Myocyte (in vitro differentiated cells): ENCODE measurements around the gene OAT. TPM values are rescaled to one million over a fixed set of nuclear protein-coding genes. Genes with fewer than 3 reads are reported as not detected.

Experiments used
- DNase-seq: peaks from one replicate; pipeline ENCODE4 v3.0.0-alpha.2; 2012; ENCODE audit warnings: low read depth
- total RNA-seq: library from RNA; depleted of rRNA; stranded (reverse); fragments of >200 nt; gene quantifications from 2 replicates; pipeline ENCODE4 v1.2.3, GENCODE V29; 2014

OAT gene
- total RNA-seq, 1 donor from 2014 or later, result 72.4 TPM

DNA sequence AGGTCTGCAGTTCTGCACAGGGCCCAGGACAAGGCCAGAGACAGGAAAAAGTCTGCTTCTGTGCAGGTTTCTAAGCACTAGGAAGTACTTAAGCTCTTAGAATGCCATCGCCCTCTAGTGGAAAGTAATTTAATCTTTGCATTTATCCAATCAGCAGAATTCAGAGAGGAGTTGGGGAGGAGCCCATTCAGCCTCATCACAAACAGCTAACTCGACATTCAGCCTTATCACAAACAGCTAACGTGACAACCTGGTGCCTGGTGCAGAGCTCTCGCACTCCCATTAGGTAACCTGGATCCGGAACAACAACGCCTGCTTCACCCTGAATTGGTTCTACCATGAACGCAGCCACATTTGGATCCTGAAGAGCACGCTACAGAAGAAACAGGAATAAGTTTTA lies 15.2 kb downstream of the OAT start:
- DNase-seq, result peak; percentile 85

DNA sequence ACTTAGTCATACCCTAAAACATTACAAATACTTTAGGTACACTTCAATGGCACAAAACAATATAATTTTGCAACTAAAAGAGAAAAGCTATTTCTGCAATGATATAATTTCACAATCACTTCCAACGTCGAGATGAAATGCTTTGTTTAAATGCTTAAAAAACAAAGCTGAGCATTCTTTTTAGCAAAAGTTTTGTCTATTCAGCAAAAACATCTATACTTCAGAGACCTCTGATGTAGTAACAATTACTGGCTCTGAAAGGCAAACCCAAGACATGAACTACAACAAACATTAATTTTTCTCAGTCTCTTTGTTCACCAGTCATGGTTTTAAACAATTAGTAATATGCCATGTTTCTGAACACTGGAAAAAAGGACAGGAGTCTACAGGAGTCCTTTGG lies 16.4 kb downstream of the OAT start:
- no peak for DNase-seq

DNA sequence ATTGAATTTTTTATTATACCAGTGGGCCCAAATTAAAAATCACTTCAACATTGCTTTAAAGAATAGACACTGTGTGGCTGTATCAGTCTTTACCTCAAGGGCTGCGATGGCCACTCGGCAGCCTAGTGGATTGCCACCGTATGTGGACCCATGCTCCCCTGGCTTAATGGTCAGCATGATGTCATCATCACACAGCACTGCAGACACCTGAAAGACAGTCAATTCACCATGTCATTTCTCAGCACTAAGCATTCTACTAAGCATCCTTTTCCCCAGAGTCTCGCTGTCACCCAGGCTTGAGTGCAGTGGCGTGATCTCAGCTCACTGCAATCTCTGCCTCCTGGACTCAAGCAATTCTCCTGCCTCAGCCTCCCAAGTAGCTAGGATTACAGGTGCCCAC lies 17.1 kb downstream of the OAT start:
- DNase-seq, result no peak

DNA sequence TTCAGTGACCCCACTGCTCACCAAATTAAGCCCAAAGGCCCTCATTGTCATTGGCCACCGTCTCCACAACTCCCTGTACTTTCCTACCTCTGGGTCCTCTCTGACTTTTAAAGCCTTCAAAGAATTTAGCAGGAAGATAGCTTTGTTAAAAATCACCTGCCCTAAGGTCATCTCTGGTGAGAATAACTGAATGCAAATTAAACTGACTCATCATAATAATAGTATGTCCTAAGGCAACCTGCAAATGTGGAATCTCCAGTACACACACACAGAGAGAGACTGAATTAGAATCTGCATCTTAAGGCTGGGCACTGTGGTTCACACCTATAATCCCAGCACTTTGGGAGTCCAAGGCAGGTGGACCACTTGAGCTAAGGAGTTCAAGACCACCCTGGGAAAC lies 24.1 kb downstream of the OAT start:
- no peak for DNase-seq

DNA sequence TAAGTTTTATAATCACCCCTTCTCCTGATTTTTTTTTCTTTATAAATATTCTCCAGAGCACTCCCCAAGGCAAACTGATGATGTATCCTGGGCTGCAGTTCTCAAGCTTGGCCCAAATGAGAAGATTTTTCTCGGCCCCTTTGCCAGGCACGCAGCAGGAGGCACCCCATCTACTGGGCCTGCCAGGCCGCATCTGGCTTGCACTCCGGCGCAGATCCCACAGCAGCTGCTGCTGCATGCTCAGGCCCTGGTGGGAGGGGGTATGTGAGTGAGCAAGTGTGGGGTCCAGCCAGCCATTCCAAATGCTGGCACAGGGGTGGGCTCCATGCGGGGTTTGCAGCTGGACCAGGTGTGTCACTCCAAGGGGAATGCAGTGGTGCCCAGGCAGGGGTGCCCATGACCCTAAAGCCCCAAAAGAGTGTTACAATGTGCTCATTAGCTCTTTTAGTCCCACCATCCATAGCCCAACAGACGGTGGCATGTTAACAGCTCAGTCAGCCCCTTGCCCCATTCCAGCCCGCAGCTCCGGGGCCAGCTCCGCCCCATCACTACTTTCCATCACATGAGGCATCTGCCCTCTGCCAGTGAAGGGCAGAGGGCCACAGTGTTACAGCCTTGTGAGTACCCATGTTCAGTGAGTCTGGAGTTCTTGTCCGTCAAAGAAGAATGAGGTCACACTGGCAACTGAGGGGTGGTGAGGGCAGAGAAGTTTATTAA lies 25.9 kb downstream of the OAT start:
- DNase-seq, result no peak

DNA sequence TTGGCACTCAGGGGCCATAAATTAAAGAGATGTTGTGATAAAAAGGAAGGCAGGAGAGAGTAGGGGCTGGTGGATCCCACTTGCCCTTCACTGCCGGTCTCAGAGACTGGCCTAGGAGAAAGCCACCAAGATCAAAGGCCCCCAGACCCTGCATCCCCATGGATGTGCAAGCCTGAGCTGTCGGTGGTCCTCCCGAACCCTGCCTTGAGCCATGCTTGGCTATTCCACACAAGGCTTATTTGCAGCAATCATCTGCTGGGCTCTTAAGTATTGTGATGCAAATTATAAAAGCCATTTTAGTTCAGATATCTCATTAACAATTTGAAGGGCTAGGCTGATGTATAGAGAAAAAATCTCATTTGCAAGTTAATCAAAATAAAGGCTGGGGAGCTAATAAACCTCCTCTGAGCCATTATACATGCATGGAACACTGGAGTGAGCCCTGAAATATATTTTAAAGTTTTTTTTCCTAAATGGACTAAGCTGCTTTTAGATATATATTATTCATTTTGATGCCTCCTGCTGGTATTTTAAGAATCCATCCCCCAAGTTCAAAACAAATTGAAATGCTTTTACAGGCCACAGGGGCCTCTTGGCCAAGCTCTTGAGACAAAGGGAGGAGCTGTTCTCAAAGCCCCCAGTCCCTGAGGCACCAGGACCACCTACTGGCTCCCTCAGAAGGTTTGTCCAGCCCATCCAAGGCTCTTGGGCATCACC lies 28.1 kb downstream of the OAT start:
- DNase-seq, result no peak

- DNase-seq, result no peak
These were observed 28.9 kb downstream of the OAT start for GRCh38 chr10:124389613-124390361.

DNA sequence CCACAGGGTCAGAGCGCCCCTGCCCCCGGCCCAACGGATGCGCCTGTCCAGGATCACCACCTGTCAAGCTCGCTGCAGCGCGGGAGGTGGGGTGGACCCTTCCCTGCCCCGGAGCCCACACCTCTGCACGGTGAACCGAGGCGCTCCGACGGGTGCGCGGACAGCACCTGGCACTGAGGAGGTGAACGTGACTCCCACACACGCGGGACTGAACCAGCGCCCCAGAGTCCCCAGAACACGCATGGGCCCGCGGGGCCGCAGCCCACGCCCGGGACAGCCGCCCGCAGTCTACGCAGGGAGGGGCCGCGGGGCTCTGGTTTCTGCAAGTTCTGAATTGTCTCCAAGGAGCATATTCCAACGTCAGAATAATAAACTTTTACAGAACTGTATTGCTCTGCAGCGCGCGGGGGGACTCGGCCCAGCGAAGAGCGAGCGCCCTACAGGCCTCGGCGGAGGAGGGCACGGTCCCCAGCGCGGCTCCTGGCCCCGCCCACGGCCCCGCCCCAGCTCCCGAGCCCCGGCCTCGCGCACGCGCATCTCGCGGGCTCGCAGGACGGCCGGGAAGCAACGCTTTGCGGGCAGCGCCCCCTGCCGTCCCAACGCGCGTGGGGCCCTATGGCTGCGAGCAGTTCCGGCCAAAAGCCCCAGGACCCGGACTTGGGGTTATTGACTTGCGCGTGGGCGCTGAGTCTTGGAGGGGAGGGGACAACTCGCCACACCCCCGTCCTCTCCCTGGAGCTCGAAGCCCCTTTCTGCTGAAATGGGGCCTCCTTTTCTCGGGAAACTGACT lies 29.7 kb downstream of the OAT start:
- peak; percentile 86 for DNase-seq

DNA sequence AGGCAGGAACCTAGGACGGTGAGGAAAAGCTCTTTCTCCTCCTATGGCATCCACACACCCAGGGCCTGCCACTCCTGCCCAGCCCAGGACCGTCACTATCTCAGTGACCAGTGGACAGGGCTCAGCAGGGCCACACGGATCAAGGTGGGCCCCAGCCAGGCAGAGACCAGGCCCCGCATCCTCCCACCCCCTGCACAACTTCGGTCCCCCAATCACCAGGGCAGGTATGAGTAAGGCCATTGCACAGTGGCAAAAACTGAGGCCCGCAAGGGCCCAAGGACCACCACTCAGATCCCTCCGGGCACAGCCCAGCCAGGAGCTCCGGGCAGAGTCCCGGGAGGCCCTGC lies 30.3 kb downstream of the OAT start:
- DNase-seq, result no peak

DNA sequence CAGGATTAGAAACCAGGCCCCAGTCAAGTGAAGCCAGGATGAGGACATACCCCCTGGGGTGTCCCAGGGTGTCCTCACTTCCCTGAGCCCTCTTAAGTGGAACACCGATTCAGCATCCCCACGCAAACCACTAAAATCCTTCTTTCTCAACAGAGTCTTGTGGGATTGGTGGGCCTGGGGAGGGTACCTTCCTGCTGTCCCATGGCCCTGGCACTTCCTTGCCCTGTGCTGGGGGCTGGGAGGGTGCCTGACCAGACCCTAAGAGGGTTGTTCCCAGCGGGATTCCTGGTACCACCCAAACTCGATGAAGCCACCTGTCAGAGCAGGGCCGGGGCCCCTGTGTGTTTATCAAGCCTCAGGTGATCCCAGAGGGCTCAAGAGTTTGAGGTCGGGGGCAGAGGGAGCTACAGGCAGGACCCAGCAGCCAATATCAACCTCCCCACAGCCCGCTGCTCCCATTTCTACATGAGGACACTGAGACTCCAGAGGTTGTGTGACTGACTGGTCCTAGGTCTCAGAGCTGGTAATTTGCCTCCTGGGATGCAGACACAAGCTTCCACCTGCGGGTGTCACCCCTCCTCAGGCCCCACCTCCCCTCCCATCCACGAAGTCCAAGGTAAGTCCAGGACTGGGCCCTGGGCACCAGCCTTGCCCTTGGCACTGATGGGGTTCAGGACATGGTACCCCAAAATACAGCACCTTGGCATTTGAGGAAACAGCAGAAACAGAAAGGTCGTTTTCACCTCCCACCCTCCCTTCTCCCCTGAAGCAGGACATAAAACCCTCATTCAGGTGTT lies 31.4 kb downstream of the OAT start:
- no peak for DNase-seq

GRCh38 chr10:124386186-124387077 lies 32.3 kb downstream of the OAT start:
- DNase-seq, result no peak

DNA sequence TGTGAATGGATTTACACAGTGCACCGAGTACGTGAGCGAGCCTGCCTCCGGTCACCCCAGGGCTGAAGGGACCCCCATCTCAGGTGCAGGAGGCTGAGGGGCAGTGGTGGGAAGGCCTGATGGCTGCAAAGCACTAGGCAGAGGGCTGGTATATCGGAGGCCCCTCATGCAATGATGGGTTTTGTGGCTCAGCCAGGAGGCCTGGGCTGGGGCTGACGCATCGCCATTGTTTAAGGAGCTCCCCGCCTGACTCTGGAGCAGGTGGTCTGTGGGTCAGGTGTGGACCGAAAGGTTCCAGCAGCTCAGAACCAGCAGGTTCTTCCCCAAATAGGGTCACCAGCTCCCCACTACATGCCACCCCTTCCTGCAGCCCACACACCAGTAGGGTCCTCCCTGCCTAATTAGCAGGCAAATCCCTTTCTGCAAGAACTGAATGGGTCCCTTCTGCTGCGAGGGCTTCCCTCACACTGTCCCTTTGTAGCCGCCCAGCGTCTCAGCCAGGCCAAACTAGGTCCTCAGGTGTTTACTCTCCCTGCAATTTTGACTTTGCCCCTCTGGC lies 33.0 kb downstream of the OAT start:
- DNase-seq, result no peak

GRCh38 chr10:124384591-124385190 lies 34.0 kb downstream of the OAT start:
- no peak for DNase-seq

DNA sequence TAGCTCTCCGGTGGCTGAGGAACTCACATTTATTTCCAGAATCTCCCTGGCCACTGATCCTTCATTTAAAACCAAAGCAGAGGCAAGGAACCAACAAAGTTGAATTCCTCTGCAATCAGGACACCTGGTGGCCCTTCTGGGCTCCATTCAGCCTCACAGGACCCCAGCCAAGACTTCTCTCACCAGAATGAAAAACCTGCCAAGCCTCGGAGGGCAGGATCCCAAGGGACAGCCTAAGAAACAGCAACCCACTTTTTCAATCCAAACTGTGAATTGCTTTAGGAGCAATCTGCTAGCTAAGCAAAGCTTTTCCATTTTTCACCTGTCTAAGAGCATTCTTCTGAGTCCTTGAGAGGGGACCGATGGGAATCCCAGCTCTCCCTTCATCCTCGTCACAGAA lies 34.6 kb downstream of the OAT start:
- no peak for DNase-seq

GRCh38 chr10:124383496-124383895 lies 35.2 kb downstream of the OAT start:
- no peak for DNase-seq

- no peak for DNase-seq
These were observed 37.6 kb downstream of the OAT start for GRCh38 chr10:124381011-124381611.

GRCh38 chr10:124380256-124380995 lies 38.3 kb downstream of the OAT start:
- DNase-seq, result no peak
